Stimulated activated CD4-positive, alpha-beta T cell treated with anti-CD3 and anti-CD28 coated beads, Interleukin-12 subunit alpha, Interleukin-12 subunit beta, amount 100 ng/mL, for 24 hours (primary cell): ENCODE data around the gene KCNN3.
"Not testable (repeated sequence)": the region's sequence is repeated elsewhere in the genome, so short reads cannot be mapped to it uniquely, and the experiment has no call there.

Experiments used
- DNase-seq, 2 experiments: peaks; one replicate each; pipeline ENCODE4 v3.0.0-alpha.2; 2020; ENCODE audit warnings: low read depth in 2 of 2

Gene KCNN3

GRCh38 chr1:154870115-154870571, at the start of gene KCNN3:
TSS of gene KCNN3 (minus strand) at chr1:154870281. CDS start at chr1:154869964, 317 bp downstream.
- peak; percentile 62 to 72 for DNase-seq

DNA sequence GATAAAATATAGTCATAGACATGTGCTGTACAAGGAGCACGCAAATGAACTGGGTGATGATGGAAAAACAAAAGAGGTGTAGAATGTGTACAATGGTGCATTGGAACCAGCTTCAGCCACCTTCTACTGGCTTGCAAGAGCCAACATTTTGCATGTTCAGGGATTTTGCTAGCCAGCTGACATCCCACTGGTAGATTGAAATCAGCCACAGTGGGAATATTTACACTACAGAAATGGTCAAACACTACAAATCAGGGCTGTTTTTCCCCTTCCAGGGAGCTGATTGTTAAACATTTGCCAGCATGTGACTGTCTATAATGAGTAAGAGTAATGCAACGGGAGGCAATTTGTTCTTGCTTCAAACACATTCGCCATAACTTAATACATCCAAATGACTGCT, 43.2 kb upstream of the KCNN3 start:
- no peak for DNase-seq

DNA sequence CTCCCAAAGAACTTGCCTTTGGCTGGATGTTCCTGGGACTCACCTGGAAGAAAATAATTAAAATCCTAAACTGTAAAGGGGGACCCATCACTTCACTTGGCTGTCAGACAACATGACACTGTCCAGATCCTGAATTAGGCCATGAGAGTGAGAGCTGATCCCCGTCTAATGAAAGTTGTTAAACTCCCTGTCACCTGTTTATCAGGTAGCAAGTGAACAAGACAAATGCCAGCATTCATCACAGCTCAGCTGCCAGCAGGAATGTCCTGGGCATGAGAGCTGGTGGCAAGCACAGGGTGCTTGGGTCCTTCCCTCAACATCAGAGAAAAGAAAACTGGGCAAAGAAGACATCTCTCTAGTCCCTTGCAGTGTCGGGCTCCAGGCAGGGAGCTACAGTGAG, 42.7 kb upstream of the KCNN3 start:
- DNase-seq: no peak

DNA sequence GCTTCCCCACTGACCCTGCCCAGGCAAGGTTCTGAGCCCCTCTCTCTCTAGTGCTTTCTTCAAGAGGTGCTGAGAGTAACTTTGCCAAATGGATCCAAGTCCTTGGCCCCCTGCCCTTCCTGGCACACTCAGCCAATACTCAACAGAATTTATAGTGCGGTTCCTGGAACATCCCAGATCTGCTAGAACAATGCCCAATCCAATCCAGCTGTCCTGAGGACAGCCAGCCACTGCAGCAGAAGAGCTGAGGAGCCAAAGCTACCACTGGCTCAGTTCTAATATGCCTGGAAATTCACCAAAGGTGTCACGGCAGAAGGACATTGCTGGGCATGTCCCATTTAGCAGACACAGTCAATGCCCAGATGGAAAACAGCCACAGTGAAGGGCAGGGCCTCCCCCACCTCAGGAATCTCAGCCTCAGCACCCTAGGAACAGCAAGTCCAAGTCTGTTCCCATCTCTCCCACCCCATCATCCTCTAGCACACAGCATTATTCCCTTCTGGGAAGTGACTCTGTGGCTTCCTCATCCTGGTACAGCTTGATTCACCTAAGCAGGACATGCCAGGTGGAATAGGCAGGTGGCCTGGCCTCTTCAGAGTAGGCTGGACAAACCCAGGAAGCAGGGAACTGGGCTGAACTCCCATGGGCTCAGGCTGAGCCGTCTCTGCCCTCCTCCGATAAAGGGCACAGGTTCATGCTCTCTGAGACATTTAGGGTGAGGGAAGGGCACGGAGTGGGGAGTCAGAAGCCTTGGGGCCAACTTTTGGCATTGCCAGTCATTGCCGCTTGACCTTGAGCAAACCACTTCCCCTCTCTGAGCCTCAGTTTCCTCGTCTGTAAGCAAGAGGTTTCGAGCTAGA, 41.8 kb upstream of the KCNN3 start:
- no peak for DNase-seq

GRCh38 chr1:154910851-154911250, 40.8 kb upstream of the KCNN3 start:
- no peak for DNase-seq

DNA sequence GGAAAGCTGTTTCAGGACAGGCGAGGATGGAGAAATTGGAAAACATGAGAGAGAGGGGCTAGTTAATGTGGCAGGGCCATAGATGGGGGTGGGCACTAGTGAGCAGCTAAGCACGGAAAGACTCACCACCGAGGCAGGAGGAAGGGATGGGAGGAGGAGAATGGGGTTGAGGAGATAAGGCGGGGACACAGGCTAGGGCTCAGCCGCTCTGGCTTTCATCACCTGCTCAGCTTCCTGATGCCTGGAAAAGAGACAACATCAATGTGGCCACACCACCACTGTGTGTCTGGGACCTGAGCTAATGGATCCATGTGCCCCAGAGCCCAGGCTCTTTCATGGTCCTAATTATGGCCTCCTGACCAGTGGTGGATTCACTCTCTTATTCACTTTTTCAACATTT, 38.9 kb upstream of the KCNN3 start:
- DNase-seq: no peak

GRCh38 chr1:154908129-154908528, 38.0 kb upstream of the KCNN3 start:
- not testable (repeated sequence) for DNase-seq

GRCh38 chr1:154906621-154907081, 36.6 kb upstream of the KCNN3 start:
- no peak for DNase-seq

- DNase-seq: no peak
These were observed 33.0 kb upstream of the KCNN3 start for GRCh38 chr1:154902938-154903566.

- DNase-seq: no peak
These were observed 31.5 kb upstream of the KCNN3 start for GRCh38 chr1:154901591-154901990.

GRCh38 chr1:154899041-154899440, 29.0 kb upstream of the KCNN3 start:
- no peak for DNase-seq

DNA sequence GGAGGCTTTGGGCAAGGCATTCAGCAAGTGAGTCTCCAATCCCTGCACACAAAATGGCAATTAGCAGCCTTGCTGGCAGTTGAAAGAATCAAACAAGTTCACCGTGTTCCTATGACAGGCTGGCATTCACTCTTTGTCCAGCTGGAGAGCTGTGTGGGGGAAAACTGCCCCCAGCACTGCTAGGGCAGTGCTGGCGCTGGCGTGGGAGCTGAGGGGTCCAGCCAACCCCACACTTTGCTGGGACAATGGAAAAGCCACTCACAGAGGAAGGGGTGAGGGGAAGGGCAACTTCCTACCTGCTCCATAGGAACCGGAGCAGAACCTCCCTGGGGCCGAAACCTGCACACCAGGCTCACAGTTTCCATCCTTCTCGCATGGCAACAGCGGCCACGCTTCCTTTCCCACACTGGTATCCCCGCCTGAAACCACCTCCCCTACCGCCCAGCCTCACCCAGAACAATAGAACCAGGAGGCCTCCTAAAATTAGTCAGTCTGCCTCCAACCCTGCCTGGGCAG, 26.7 kb upstream of the KCNN3 start:
- no peak for DNase-seq

DNA sequence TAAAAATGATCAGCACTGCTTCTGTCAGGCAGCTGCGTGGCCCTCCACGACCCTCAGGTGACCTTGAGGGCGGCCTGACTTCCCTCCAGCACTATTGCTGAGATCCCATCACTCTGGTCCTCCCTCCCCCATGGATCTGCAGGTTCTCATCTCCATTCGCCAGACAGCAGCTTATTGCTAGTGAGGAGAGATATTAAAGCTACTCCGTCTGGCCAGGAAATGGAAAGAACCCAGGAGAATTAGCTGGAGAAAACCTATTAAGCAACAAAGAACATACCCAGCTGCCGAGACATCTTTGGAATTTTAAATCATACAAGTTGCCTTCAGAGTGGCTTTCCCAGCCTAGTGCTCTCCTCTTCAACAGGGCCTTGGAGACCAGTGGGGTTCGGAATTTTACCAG, 25.7 kb upstream of the KCNN3 start:
- no peak for DNase-seq

DNA sequence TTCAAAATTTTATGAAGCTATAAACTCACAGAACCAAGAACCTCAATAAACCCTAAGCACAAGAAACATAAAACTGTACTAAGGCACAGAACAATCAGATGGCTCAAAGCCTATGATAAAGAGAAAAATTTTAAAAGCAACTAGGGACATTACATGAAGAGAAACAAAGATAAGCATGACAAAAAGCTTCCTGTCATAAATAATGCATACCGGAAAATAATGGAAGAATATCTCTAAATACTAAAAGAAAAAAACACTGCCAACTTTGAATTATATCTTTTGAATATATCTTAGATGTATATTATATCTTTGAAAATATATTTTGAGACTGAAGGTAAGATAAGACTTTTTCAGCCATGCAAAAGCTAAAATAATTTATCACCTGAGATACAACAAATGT, 21.4 kb upstream of the KCNN3 start:
- DNase-seq: no peak

DNA sequence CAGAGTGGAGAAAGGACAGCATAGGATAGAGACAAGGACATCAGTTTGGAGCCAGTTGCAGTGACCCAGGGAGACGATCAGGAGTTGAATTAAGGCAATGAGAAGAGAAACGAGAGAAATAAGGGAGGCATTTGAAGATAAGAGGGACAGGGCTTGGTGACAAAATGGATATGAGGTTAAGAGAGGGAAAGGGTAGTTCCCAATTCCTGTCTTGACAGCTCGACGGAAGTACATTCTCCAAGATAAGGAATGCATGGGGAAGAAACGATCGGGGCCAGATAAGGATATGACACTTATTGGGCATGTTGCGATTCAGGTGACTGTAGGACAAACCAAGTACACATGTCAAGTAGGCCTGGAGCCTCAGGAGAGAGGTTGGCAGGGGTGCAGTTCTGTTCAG, 18.7 kb upstream of the KCNN3 start:
- DNase-seq: no peak

DNA sequence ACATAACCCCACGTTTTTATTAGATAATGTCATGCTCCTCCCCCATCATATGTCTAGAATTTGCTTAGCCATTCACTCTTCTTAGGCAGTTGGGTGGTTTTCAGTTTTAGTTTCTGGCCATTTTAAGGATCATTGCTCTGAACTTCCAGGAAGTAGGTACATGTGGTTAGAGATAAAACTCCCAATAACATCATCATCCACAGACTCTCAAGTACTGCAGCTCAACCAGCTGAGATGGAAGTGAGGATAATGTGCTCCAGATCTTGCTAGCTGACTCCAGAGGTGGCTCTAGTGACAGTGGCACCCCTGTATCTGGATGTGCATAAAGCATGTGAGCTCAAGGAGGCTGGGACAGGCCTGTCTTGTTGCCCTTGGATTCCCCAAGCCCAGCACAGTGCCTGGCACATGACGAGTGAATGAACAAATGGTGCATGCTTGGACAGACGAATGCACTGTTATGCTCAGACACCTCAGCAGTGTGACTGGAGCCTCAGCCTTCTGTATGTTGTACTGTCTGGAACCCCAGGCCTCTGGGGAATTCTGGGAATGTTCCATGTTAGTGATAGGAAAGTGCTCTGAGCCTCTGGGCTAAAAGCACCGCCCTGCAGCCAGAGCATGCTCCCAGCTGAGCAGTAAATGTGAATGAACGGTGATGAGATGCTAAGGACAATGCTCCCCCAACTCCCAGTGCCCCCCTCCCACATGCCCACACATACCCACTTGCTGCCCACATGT, 16.4 kb upstream of the KCNN3 start:
- DNase-seq: no peak

DNA sequence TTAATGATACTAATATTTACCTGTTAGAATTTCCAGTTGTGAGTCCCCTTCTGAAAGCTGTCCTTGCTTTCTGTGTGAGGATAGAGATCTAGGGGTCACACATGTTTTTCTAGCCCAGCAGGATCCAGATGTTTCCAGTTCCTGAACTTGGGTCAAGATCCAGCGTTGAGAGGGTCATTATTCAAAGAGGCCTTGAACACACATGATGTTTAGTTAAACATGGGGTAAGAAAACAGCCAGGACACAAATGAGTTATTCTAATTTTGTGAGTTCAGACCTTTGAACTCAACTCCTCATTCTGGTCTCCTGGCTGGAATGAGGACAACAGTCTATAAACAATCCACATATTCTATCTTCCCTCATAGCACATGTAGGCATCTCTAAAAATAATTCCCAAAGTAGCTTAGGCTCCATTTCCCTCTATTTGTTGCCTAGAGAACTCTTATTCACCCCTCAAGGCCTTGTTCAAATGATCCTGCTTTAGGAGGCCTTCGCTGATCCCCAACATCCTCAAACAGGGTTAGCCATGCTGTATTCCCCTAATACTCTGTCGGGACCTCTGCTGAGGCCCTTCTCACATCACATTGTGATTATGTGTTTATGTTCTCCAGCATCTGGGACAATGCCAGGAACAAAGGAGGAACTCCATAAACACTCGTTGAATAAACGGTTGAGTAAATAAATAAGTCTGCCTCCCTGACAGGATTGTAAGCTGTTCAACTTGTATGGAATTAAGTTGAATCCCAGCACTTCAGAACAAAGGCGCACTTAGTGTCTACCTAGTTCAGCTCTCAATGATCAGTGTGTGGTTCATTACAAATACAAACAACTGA, 15.0 kb upstream of the KCNN3 start:
- DNase-seq: no peak

GRCh38 chr1:154883919-154884868, 14.1 kb upstream of the KCNN3 start:
- no peak for DNase-seq

DNA sequence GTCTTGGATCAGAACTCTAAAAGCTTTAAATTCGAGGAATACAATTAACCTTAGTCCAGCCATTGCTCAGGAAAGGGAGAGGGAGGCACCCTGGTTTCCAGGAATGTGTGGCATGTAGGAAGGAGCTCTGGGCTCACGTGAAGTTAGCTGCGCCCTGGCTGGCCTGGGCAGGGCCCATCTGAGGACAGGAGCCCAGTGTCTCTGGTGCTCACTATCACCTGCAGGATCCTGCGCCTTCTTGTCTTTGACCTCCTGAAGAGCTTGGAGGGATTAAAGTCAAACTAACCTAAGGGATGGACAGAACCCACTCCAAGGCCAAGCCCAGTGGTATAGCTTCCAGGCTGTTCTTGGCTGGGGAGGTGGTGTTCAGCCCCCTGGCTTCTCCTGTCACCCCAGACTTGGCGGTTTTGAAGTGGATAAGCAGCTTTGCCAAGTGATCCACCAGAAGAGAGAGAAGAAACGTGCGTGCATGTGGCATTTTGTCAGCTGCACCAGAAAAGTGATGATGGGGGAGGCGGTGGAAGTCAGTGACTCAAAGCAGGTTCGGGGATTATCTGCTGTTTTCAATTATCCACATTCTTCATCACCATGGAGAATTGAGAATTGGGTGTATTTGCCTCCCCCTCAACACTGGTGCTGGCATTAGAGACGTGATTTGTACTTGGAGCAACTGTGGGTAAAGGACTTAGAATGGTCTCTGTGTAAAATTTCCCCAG, 11.9 kb upstream of the KCNN3 start:
- DNase-seq: no peak
